Astrocyte of the spinal cord (primary cell): ENCODE data around the gene CCNT1.

Experiments used
- DNase-seq: peaks from one replicate; pipeline ENCODE4 v3.0.0; 2011; ENCODE audit warnings: low read depth, low spot score
- H3K4me3 ChIP-seq: 2 replicates; pipeline ENCODE4 v1.5.1; 2011; ENCODE audit warnings: low read depth, mild to moderate bottlenecking, low read length, moderate library complexity
- in situ Hi-C: cut with HindIII; loops from 2 replicates; pipeline ENCODE4 v1.10.0; 2017; ENCODE audit warnings: low sequenced_read_pairs
- TF ChIP-seq, protein P1 (sequence below): IDR thresholded peaks from 2 replicates; pipeline ENCODE4 v1.5.1; 2012; ENCODE audit warnings: low read depth, mild to moderate bottlenecking, low read length, inconsistent platforms

Gene CCNT1

DNA sequence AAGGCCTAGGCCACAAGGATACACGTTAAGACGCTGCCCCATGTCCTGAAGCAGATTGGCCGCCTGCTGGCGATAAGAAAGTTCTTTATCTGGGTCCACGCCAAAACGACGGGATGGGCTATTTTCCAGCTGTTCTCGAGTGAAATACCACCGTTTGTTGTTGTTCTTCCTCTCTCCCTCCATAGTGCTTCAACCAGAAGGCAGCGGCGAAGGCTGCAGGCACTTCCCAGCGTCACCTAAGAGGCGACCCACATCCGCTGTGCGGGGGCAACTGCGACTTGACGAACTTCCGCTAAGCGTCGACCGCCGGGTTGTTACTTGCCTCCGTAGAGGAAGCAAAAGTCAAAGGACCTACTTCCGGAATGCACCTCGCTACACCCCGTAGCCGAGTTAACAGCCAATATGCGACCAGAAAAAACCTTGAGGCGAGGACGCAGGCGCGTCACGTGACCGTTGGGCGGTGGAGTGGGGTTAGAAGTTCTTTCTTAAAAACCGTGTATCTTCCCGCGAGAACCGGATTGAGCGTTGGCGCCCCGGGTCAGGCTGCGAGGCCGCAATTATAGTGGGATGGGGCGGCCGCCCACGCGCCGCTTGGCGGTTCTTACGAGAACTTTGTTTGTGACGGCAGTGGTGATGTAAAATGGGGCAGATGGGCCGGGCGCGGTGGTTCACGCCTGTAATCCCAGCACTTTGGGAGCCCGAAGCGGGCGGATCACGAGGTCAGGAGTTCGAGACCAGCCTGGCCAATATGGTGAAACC lies at the start of gene CCNT1:
Gene CCNT1 (minus strand): TSS at position 215 of the 759 bp plus-strand sequence. CDS start 32 bp downstream, at position 183.
- in situ Hi-C loops = no loop called here
- DNase-seq = peak; percentile 100
- TF ChIP-seq, protein P1, sequence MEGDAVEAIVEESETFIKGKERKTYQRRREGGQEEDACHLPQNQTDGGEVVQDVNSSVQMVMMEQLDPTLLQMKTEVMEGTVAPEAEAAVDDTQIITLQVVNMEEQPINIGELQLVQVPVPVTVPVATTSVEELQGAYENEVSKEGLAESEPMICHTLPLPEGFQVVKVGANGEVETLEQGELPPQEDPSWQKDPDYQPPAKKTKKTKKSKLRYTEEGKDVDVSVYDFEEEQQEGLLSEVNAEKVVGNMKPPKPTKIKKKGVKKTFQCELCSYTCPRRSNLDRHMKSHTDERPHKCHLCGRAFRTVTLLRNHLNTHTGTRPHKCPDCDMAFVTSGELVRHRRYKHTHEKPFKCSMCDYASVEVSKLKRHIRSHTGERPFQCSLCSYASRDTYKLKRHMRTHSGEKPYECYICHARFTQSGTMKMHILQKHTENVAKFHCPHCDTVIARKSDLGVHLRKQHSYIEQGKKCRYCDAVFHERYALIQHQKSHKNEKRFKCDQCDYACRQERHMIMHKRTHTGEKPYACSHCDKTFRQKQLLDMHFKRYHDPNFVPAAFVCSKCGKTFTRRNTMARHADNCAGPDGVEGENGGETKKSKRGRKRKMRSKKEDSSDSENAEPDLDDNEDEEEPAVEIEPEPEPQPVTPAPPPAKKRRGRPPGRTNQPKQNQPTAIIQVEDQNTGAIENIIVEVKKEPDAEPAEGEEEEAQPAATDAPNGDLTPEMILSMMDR = peak; percentile 34
- H3K4me3 ChIP-seq = peak within 1 kb of the TSS; percentile 93

DNA sequence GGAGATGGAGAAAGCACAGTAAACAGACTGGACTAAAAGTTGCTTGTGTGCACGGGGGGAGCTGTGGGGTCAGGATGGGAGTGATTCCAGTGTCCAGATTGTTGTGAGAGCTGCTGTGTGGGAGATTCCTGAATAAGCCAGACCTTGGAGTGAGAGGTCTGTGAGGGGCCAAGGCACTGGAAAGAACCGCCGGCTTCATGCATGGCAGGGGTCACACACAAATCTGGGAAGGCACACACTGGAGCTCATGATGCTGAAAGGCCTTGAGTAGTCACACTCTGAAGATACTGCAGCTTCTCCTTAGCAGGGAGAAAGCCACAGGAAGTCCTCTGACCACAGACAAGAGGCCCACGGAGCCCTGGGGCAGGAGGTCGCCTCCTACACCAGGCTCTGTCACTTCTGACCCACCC lies 49.3 kb upstream of the CCNT1 start:
- TF ChIP-seq, protein P1 = no peak
- no peak overlapping the region for H3K4me3 ChIP-seq
- in situ Hi-C loops = no loop called here
- DNase-seq = no peak

DNA sequence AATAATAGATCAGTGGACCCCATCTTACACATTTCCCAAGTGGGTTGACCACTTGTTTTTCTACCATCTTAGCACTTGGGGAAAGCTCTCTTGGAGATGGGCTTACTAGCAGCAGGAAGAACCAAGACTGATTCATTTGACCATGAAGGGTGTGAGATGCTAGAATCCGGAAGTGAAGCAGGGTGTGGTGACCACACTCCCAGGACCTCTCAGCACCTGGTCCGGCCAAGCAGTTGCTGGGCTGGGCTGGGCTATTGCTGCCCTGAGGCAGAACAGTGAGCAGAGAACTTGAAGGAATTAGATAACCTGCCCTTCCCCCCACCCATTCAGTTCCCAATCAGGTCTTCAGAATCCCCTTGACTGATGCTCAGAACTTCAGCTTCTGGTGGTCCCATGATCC lies 48.0 kb upstream of the CCNT1 start:
- TF ChIP-seq, protein P1 = no peak
- in situ Hi-C loops = no loop called here
- H3K4me3 ChIP-seq = no peak overlapping the region
- DNase-seq = no peak

DNA sequence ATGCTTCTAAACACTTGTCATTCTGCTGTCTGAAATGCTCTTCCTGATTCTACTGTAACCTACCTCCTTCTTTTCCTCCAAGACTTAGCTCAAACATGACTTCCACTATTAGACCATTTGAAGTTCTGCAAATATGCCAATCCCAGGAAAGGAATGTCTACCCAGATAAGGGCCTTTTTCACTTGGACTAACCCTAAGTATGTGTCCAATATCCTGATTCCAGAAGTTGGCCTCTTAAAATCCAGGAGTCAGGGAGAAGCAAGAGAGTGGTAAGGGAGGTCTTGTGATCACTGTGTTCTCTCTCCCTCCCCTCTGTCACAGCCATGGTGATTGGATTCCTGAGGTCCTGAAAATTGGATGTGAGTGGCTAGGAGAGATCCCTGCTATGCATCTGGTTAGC lies 42.2 kb upstream of the CCNT1 start:
- in situ Hi-C loops = no loop called here
- TF ChIP-seq, protein P1 = no peak

DNA sequence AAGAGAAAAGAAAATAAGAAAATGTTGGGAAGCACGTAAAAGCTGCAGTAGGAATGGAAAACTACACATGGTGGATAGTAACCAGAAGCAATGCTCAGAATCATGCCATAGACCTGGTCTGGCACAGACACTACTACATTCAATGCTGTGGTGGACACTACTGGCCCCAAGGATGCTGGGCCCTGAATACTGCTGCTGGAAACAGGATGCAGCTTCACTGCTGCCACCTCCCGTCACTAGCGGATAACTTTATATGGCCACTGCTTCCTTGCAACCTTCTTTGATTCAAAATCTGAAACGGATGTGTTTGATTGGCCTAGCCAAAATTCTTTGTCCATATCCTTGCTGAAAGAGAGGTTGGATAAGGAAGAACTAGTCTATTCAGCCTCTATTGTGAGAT lies 41.7 kb upstream of the CCNT1 start:
- H3K4me3 ChIP-seq = no peak overlapping the region
- in situ Hi-C loops = no loop called here
- TF ChIP-seq, protein P1 = no peak
- DNase-seq = no peak

More for the DNA sequence above, 42.2 kb upstream of the CCNT1 start:
- no peak overlapping the region for H3K4me3 ChIP-seq
- DNase-seq = no peak

DNA sequence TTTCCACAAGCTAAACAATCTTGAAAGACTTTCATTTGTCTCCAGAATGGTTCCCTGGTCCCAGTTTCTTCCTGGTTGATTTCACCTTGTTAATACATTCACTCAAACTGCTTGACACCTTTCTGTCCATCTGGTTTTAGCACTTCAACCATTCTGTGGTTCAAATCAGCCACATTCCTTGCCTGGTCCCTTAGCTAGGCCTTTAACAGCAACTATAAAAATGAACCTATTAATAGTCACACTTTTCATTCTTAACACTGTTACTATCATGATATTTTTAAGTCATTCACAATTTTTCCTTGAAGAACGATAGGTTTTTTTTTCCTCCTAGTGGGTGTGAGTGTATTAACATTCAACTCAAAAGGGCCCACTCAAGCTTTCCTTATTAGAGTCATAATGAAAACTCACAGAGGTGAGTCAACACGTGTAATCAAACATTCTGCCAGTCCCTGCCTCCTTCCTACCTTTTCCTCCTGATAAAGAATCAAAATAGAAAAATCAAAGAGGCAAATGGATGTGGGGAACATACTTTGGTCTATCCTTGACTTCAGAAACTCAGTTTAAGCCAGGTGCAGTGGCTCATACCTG lies 34.4 kb upstream of the CCNT1 start:
- TF ChIP-seq, protein P1 = no peak
- no peak for DNase-seq

More for the DNA sequence above, 34.4 kb upstream of the CCNT1 start:
- no peak overlapping the region for H3K4me3 ChIP-seq
- in situ Hi-C loops = no loop called here
